GM06990 (cell line): ENCODE data around the gene LTBP3.

Experiments used
- DNase-seq: peaks from one replicate; pipeline ENCODE4 v3.0.0-alpha.2; 2011; ENCODE audit not compliant: insufficient read length; ENCODE audit errors: extremely low read depth
- H3K27me3 ChIP-seq: replicated peaks from 2 replicates; pipeline ENCODE4 v1.6.0; 2011; ENCODE audit warnings: low read length; ENCODE audit not compliant: control insufficient read depth, insufficient read depth
- H3K36me3 ChIP-seq: 2 replicates; pipeline ENCODE4 v1.5.1; 2011; ENCODE audit warnings: low read length; ENCODE audit not compliant: control insufficient read depth, insufficient read depth
- H3K4me3 ChIP-seq: replicated peaks from 2 replicates; pipeline ENCODE4 v1.5.1; 2011; ENCODE audit warnings: low read depth, mild to moderate bottlenecking, control low read depth, low read length
- CTCF ChIP-seq: IDR thresholded peaks from 2 replicates; pipeline ENCODE4 v1.5.1; 2011; ENCODE audit warnings: low read length, control low read depth, mild to moderate bottlenecking, inconsistent platforms; ENCODE audit not compliant: insufficient read depth, poor library complexity, severe bottlenecking

Gene LTBP3

GRCh38 chr11:65559535-65559934, 1.4 kb upstream of the LTBP3 start:
- Histone ChIP-seq H3K36me3 (no peaks in the 10 kb centered on the region), H3K27me3 (no peaks in the 10 kb centered on the region; the same call in 1 of the 2 replicates), H3K4me3 (no peak overlapping the region)
- DNase-seq = no peak
- no peak for TF ChIP-seq CTCF

GRCh38 chr11:65558930-65559509, 861 bp upstream of the LTBP3 start:
- no peak for TF ChIP-seq CTCF
- Histone ChIP-seq H3K27me3 (no peaks in the 10 kb centered on the region; the same call in 1 of the 2 replicates), H3K4me3 (no peak overlapping the region), H3K36me3 (no peaks in the 10 kb centered on the region)
- DNase-seq = no peak

- Histone ChIP-seq H3K27me3 (no peaks in the 10 kb centered on the region; the same call in 1 of the 2 replicates), H3K36me3 (no peaks in the 10 kb centered on the region), H3K4me3 (no peak overlapping the region)
- no peak for TF ChIP-seq CTCF
- no peak for DNase-seq
These were observed 718 bp downstream of the LTBP3 start for GRCh38 chr11:65557280-65558001.

- no peak for DNase-seq
- Histone ChIP-seq H3K36me3 (no peaks in the 10 kb centered on the region), H3K4me3 (no peak overlapping the region), H3K27me3 (no peaks in the 10 kb centered on the region; the same call in 1 of the 2 replicates)
- TF ChIP-seq CTCF = no peak
These were observed 1.5 kb downstream of the LTBP3 start for GRCh38 chr11:65556470-65557279.

GRCh38 chr11:65555693-65556231, 2.4 kb downstream of the LTBP3 start:
- no peaks in the 10 kb centered on the region; the same call in 1 of the 2 replicates for H3K27me3 ChIP-seq
- no peak for DNase-seq
- no peaks in the 10 kb centered on the region for H3K36me3 ChIP-seq
- no peak for TF ChIP-seq CTCF
- no peak overlapping the region for H3K4me3 ChIP-seq
